ENCODE data around the gene TTC9C.
"Not testable (repeated sequence)": the region's sequence is repeated elsewhere in the genome, so short reads cannot be mapped to it uniquely, and the experiment has no call there.

The TTC9C gene

GRCh38 chr11:62709247-62710000 is 18.9 kb upstream of the TTC9C start:
- DNase-seq (ENCODE audit: low read depth) = peak; percentile 84

- DNase-seq (ENCODE audit: low read depth) = no peak
Measured at GRCh38 chr11:62710001-62710345, 18.3 kb upstream of the TTC9C start.

GRCh38 chr11:62712276-62712812 is 15.9 kb upstream of the TTC9C start:
- no peak for DNase-seq (ENCODE audit: low read depth)

GRCh38 chr11:62712861-62713260 is 15.4 kb upstream of the TTC9C start:
- no peak for DNase-seq (ENCODE audit: low read depth)

- DNase-seq (ENCODE audit: low read depth) = no peak
Measured at GRCh38 chr11:62713343-62713742, 14.9 kb upstream of the TTC9C start.

- DNase-seq (ENCODE audit: low read depth) = no peak
Measured at GRCh38 chr11:62715150-62716130, 12.8 kb upstream of the TTC9C start.

GRCh38 chr11:62716206-62716605 is 12.1 kb upstream of the TTC9C start:
- DNase-seq (ENCODE audit: low read depth) = no peak

- no peak for DNase-seq (ENCODE audit: low read depth)
Measured at GRCh38 chr11:62716816-62717215, 11.5 kb upstream of the TTC9C start.

GRCh38 chr11:62719302-62719978 is 8.8 kb upstream of the TTC9C start:
- no peak for DNase-seq (ENCODE audit: low read depth)

- DNase-seq (ENCODE audit: low read depth) = no peak
Measured at GRCh38 chr11:62721994-62722393, 6.3 kb upstream of the TTC9C start.

- no peak for DNase-seq (ENCODE audit: low read depth)
Measured at GRCh38 chr11:62724171-62724570, 4.1 kb upstream of the TTC9C start.

GRCh38 chr11:62725646-62726045 is 2.6 kb upstream of the TTC9C start:
- no peak for DNase-seq (ENCODE audit: low read depth)

GRCh38 chr11:62726156-62726914 is 2.0 kb upstream of the TTC9C start:
- no peak for DNase-seq (ENCODE audit: low read depth)

- no peak for DNase-seq (ENCODE audit: low read depth)
Measured at GRCh38 chr11:62726915-62727164, 1.4 kb upstream of the TTC9C start.

- DNase-seq (ENCODE audit: low read depth) = peak; percentile 90
Measured at GRCh38 chr11:62727165-62727871, 968 bp upstream of the TTC9C start, which contains the start of gene HNRNPUL2. TSS of gene HNRNPUL2 (minus strand) at chr11:62727457. CDS start at chr11:62727156, 301 bp downstream.

GRCh38 chr11:62727872-62728170 is 465 bp upstream of the TTC9C start:
- DNase-seq (ENCODE audit: low read depth) = peak; percentile 91

- not testable (repeated sequence) for DNase-seq (ENCODE audit: low read depth)
Measured at GRCh38 chr11:62730076-62730475, 1.8 kb downstream of the TTC9C start.

- DNase-seq (ENCODE audit: low read depth) = no peak
Measured at GRCh38 chr11:62732830-62733229, 4.5 kb downstream of the TTC9C start.

GRCh38 chr11:62737196-62737595 is 8.9 kb downstream of the TTC9C start:
- DNase-seq (ENCODE audit: low read depth) = no peak

GRCh38 chr11:62747475-62748160 is 19.3 kb downstream of the TTC9C start:
- DNase-seq (ENCODE audit: low read depth) = no peak

GRCh38 chr11:62749931-62750330 is 21.6 kb downstream of the TTC9C start:
- DNase-seq (ENCODE audit: low read depth) = not testable (repeated sequence)

All from GM04503 (cell line).